ENCODE measurements around the gene TFAM. TPM values are rescaled to one million over a fixed set of nuclear protein-coding genes. Genes with fewer than 3 reads are reported as not detected.

Gene TFAM
- total RNA-seq, 1 experiment from 2014 or later = 74.4 TPM

- CTCF ChIA-PET = no interaction called here
- H3K9me3 Mint-ChIP-seq = no peaks in the 10 kb centered on the region
- DNase-seq (ENCODE audit: low spot score) (no peak), ATAC-seq (no peak)
- TF ChIP-seq NFE2L1 (CRISPR knock-in tag; IDR thresholded peaks at IDR 0.05) (no peak), MAX (CRISPR knock-in tag; IDR thresholded peaks at IDR 0.05) (no peak), NFYB (CRISPR knock-in tag; conservative IDR thresholded peaks at IDR 0.05; ENCODE audit: low read depth) (no peak), MXD4 (CRISPR knock-in tag; IDR thresholded peaks at IDR 0.05; ENCODE audit: borderline replicate concordance) (no peak), ZNF281 (CRISPR knock-in tag; IDR thresholded peaks at IDR 0.05) (no peak), ZNF219 (CRISPR knock-in tag; IDR thresholded peaks at IDR 0.05; ENCODE audit: borderline replicate concordance) (no peak), ZNF232 (CRISPR knock-in tag; IDR thresholded peaks at IDR 0.05) (no peak), EMX1 (CRISPR knock-in tag; IDR thresholded peaks at IDR 0.05) (no peak), NR2C2 (CRISPR knock-in tag; IDR thresholded peaks at IDR 0.05) (no peak), STAT6 (CRISPR knock-in tag; conservative IDR thresholded peaks at IDR 0.05; ENCODE audit: low read depth) (no peak), FOXJ3 (CRISPR knock-in tag; IDR thresholded peaks at IDR 0.05; ENCODE audit: borderline replicate concordance) (no peak), TEAD4 (CRISPR knock-in tag; IDR thresholded peaks at IDR 0.05) (no peak), ZNF121 (CRISPR knock-in tag; IDR thresholded peaks at IDR 0.05) (no peak), JAZF1 (CRISPR knock-in tag; IDR thresholded peaks at IDR 0.05) (no peak), FOXP4 (CRISPR knock-in tag; IDR thresholded peaks at IDR 0.05) (no peak), PRRX2 (CRISPR knock-in tag; IDR thresholded peaks at IDR 0.05) (no peak), ZBTB43 (CRISPR knock-in tag; IDR thresholded peaks at IDR 0.05) (no peak), GTF2I (CRISPR knock-in tag; conservative IDR thresholded peaks at IDR 0.05) (no peak)
- POLR2A ChIA-PET = interaction anchor here (0.6 kb wide), 2 partner anchors 23 to 59 kb away, joined by 3 read pairs; no protein-coding TSS in a partner anchor
- H3K27ac Mint-ChIP-seq = no peak overlapping the region; the same call in 1 of the 2 replicates
- no peaks in the 10 kb centered on the region for H3K27me3 Mint-ChIP-seq (ENCODE audit: low read depth)
- no peaks in the 10 kb centered on the region for H3K36me3 Mint-ChIP-seq
- peaks cover 15% of the 10 kb centered on the region for H3K4me1 Mint-ChIP-seq
- H3K4me3 Mint-ChIP-seq = no peak overlapping the region
Measured at GRCh38 chr10:58358314-58358933, 26.8 kb upstream of the TFAM start.

All from WTC11 (cell line).